Measurements from ENCODE around the gene NKAPL. TPM values are rescaled to one million over a fixed set of nuclear protein-coding genes. Genes with fewer than 3 reads are reported as not detected.

Gene NKAPL
- total RNA-seq, 4 donors from 2014 or later, result 0.55 to 7.9 (median 0.64) TPM; not detected in 1

DNA sequence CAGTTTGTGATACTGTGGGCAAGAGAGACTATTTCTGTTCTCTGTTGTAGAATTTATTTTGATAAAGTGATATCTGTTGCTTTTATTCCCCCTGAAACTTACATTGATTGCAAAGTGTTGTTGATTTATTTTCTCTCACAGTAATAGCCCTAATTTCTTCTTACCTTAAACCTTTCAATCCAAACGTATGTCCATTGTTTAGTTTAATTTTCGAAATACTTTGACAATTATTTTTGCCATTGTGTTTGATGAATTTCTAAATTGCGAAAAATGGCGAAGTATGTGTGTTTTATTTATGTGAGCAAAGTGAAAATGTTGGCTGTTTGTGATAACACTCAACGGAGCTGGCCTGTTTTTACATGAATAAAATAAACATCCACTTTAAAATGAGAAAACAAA lies 7.5 kb downstream of the NKAPL start:
- in situ Hi-C loops (cut with MboI; ENCODE audit: low pct_ligation_motif_present in 1 of 4, low pct_unique_long_range_greater_than_20kb in 1 of 4, low sequenced_read_pairs in 3 of 4), result loop anchor here in 1 of 4 donors (25.0 kb wide), 1 partner anchor 96 kb away; no protein-coding TSS in a partner anchor
- Histone ChIP-seq H3K4me1 (peaks cover 6 to 21% (median 8%) of the 10 kb centered on the region in 4 donors), H3K9me3 (no peaks in the 10 kb centered on the region), H3K4me3 (peak overlapping the region in 3 of 4 donors; percentile 70 to 88 (median 86)), H3K27ac (peak overlapping the region; percentile 85 to 90 (median 86)), H3K27me3 (peaks cover 3% of the 10 kb centered on the region), H3K36me3 (peaks cover 0 to under 1% (median 0%) of the 10 kb centered on the region in 4 donors)
- 2 to 3% methylated on average over 5 of the region's 5 CpGs for WGBS, 2 donors (ENCODE audit: low coverage in 1 of 2)
- no peak for DNase-seq
- intact Hi-C loops (cut with DNase I; ENCODE audit: low total_unique reads), result loop anchor here (5.0 kb wide), 1 partner anchor 91 kb away; no protein-coding TSS in a partner anchor
- TF ChIP-seq POLR2A (IDR thresholded peaks at IDR 0.05), result no peak
- no peak for TF ChIP-seq EP300 (IDR thresholded peaks at IDR 0.05; ENCODE audit: low read depth)
- TF ChIP-seq POLR2AphosphoS5 (IDR thresholded peaks at IDR 0.05), result no peak
- TF ChIP-seq, protein P1, sequence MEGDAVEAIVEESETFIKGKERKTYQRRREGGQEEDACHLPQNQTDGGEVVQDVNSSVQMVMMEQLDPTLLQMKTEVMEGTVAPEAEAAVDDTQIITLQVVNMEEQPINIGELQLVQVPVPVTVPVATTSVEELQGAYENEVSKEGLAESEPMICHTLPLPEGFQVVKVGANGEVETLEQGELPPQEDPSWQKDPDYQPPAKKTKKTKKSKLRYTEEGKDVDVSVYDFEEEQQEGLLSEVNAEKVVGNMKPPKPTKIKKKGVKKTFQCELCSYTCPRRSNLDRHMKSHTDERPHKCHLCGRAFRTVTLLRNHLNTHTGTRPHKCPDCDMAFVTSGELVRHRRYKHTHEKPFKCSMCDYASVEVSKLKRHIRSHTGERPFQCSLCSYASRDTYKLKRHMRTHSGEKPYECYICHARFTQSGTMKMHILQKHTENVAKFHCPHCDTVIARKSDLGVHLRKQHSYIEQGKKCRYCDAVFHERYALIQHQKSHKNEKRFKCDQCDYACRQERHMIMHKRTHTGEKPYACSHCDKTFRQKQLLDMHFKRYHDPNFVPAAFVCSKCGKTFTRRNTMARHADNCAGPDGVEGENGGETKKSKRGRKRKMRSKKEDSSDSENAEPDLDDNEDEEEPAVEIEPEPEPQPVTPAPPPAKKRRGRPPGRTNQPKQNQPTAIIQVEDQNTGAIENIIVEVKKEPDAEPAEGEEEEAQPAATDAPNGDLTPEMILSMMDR (IDR thresholded peaks at IDR 0.05), result no peak

DNA sequence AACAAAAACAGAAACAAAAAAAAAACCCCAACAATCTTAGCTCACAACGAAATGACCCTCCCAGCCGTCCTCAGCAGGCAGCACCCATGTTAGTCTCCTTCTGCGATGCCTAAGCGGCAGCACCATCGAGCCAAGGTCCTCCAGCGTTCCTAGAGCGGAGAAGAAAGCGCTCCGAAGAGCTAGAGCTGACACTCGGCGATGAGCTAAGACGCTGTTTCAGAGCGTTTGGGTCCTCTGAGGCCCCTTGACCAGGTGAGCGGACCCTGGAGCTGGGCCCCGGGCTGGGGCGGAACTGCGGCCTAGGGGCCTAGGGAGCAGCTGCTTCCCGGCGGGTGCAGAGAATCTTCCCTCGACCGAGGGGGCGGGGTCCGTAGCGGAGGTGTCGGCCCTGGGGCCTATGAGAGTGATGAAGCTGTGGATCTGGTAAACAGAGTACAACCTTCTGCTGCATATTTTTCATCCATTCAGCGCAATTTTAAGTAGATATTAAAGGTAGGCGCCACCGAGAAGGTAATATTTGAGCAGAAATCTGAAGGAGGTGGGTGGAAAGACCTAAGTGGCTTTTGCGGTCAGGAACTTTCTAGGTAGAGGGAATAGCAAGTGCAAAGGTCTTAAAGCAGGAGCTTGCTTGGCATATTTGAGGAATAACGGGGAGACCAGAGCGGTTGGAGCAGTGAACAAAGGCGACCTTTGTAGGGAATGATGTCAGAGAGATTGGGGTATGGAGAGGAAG lies 8.0 kb downstream of the NKAPL start, which contains the start of gene ZSCAN26:
TSS of gene ZSCAN26 (plus strand) at position 182 of the 733 bp plus-strand sequence. CDS start 4,777 bp downstream, outside the sequence.
- in situ Hi-C loops (cut with MboI; ENCODE audit: low pct_ligation_motif_present in 1 of 4, low pct_unique_long_range_greater_than_20kb in 1 of 4, low sequenced_read_pairs in 3 of 4) (loop anchor here in 1 of 4 donors (25.0 kb wide), 1 partner anchor 95 kb away; no protein-coding TSS in a partner anchor), intact Hi-C loops (cut with DNase I; ENCODE audit: low total_unique reads) (loop anchor here (5.0 kb wide), 1 partner anchor 90 kb away; no protein-coding TSS in a partner anchor)
- Histone ChIP-seq H3K4me1 (peaks cover 6 to 21% (median 8%) of the 10 kb centered on the region in 4 donors), H3K9me3 (no peaks in the 10 kb centered on the region), H3K27ac (peak within 1 kb of the TSS; percentile 85 to 90 (median 86)), H3K4me3 (peak within 1 kb of the TSS; percentile 70 to 88 (median 78)), H3K36me3 (peaks cover 0 to 6% (median under 1%) of the 10 kb centered on the region in 4 donors), H3K27me3 (peaks cover 3% of the 10 kb centered on the region)
- peak; percentile 85 for DNase-seq
- TF ChIP-seq POLR2AphosphoS5 (IDR thresholded peaks at IDR 0.05) (peak; percentile 29 to 70 (median 61)), EP300 (IDR thresholded peaks at IDR 0.05; ENCODE audit: low read depth) (no peak), POLR2A (IDR thresholded peaks at IDR 0.05) (peak; percentile 62)
- 0 to 1% methylated on average over 16 to 32 of the region's 32 CpGs for WGBS, 2 donors (ENCODE audit: low coverage in 1 of 2)

DNA sequence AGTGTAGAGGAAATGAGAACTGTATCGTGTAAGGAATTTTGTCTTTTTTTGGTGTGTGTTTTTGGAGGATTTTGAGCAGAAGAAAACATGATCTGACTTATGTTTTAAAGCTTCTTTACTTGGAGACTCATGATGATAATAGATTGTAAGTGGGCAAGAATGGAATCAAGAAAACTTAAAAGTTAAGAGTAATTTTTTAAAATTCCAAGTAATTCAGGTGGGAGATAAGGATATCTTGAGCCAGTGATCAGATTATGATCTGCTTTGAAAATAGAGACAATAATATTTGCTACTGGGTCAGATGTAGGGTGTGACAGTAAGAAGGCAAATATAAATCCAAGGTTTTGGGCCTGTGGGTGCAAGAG lies 8.6 kb downstream of the NKAPL start:
- H3K9me3 ChIP-seq, result no peaks in the 10 kb centered on the region
- H3K27me3 ChIP-seq, result peaks cover 3% of the 10 kb centered on the region
- peak overlapping the region in 3 of 4 donors; percentile 70 to 88 (median 86) for H3K4me3 ChIP-seq
- DNase-seq, result no peak
- H3K4me1 ChIP-seq, result peaks cover 6 to 21% (median 8%) of the 10 kb centered on the region in 4 donors
- whole genome bisulfite sequencing, 2 donors (ENCODE audit: low coverage in 1 of 2), result 0 to 7% methylated on average over 1 of the region's 1 CpG
- intact Hi-C loops (cut with DNase I; ENCODE audit: low total_unique reads) (loop anchor here (5.0 kb wide), 1 partner anchor 90 kb away; no protein-coding TSS in a partner anchor), in situ Hi-C loops (cut with MboI; ENCODE audit: low pct_ligation_motif_present in 1 of 4, low pct_unique_long_range_greater_than_20kb in 1 of 4, low sequenced_read_pairs in 3 of 4) (loop anchor here in 1 of 4 donors (25.0 kb wide), 1 partner anchor 95 kb away; no protein-coding TSS in a partner anchor)
- no peak for TF ChIP-seq POLR2A (IDR thresholded peaks at IDR 0.05)
- TF ChIP-seq EP300 (IDR thresholded peaks at IDR 0.05; ENCODE audit: low read depth), result no peak
- TF ChIP-seq POLR2AphosphoS5 (IDR thresholded peaks at IDR 0.05), result no peak
- TF ChIP-seq, protein P1 (IDR thresholded peaks at IDR 0.05), result no peak
- peak overlapping the region; percentile 85 to 90 (median 86) for H3K27ac ChIP-seq
- peaks cover 0 to 11% (median 3%) of the 10 kb centered on the region in 4 donors for H3K36me3 ChIP-seq

DNA sequence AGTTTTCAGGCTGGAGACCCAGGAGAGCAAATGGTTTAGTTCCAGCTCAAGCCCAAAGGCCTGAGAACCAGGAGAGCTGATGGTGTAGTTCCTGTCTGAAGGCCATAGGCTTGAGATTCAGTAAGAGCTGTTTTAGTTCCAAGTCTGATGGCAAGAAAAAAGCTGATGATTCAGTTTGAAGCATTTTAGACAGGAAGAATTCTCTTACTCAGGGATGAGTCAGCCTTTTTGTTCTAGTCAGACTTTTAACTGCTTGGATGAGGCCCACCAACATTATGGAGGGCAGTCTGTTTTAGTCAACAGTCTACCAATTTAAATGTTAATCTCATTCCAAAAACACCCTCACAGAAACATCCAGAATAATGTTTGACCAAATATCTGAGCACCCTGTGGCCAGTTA lies 10.4 kb downstream of the NKAPL start:
- DNase-seq, result no peak

More for the DNA sequence above, 10.4 kb downstream of the NKAPL start:
- peaks cover 0 to 25% (median 11%) of the 10 kb centered on the region in 4 donors for H3K36me3 ChIP-seq
- no peak overlapping the region for H3K27ac ChIP-seq
- H3K4me1 ChIP-seq, result peaks cover 6 to 21% (median 8%) of the 10 kb centered on the region in 4 donors
- H3K9me3 ChIP-seq, result no peaks in the 10 kb centered on the region
- TF ChIP-seq EP300 (IDR thresholded peaks at IDR 0.05; ENCODE audit: low read depth), result no peak
- no peak for TF ChIP-seq POLR2A (IDR thresholded peaks at IDR 0.05)
- TF ChIP-seq POLR2AphosphoS5 (IDR thresholded peaks at IDR 0.05), result no peak
- TF ChIP-seq, protein P1 (IDR thresholded peaks at IDR 0.05), result no peak
- intact Hi-C loops (cut with DNase I; ENCODE audit: low total_unique reads), result loop anchor here (5.0 kb wide), 1 partner anchor 88 kb away; no protein-coding TSS in a partner anchor
- no peaks in the 10 kb centered on the region for H3K27me3 ChIP-seq
- H3K4me3 ChIP-seq, result no peak overlapping the region
- in situ Hi-C loops (cut with MboI; ENCODE audit: low pct_ligation_motif_present in 1 of 4, low pct_unique_long_range_greater_than_20kb in 1 of 4, low sequenced_read_pairs in 3 of 4), result loop anchor here in 1 of 4 donors (25.0 kb wide), 1 partner anchor 93 kb away; no protein-coding TSS in a partner anchor

Data from transverse colon (tissue), 4 donors.